T47D (cell line): ENCODE results near the gene SF3A1.

Source experiments
- DNase-seq, 2 experiments: peaks; one replicate each; pipeline versions ENCODE4 v3.0.0 to v3.0.0-alpha.2; 2011 to 2012; ENCODE audit warnings: low read depth in 1 of 2, low spot score in 1 of 2
- JUND ChIP-seq: IDR thresholded peaks from 2 replicates; pipeline ENCODE4 v1.6.1; 2012; ENCODE audit warnings: low read depth
- in situ Hi-C: cut with HindIII; loops from 2 replicates; pipeline ENCODE4 v1.10.0; 2016; ENCODE audit warnings: low sequenced_read_pairs, low pct_unique_long_range_greater_than_20kb

Gene SF3A1

GRCh38 chr22:30296324-30296723, 60.4 kb downstream of the SF3A1 start:
- TF ChIP-seq JUND: no peak
- in situ Hi-C loops: no loop called here
- no peak for DNase-seq

GRCh38 chr22:30295576-30295975, 61.1 kb downstream of the SF3A1 start:
- no peak for TF ChIP-seq JUND
- no peak for DNase-seq
- in situ Hi-C loops: no loop called here

GRCh38 chr22:30294830-30295229, 61.9 kb downstream of the SF3A1 start:
- in situ Hi-C loops: no loop called here
- no peak for TF ChIP-seq JUND
- DNase-seq: no peak

GRCh38 chr22:30294066-30294465, 62.6 kb downstream of the SF3A1 start:
- no peak for DNase-seq
- TF ChIP-seq JUND: no peak
- in situ Hi-C loops: no loop called here

GRCh38 chr22:30293026-30293425, 63.7 kb downstream of the SF3A1 start:
- in situ Hi-C loops: no loop called here
- no peak for TF ChIP-seq JUND
- no peak for DNase-seq

GRCh38 chr22:30292069-30292970, 64.4 kb downstream of the SF3A1 start:
- no peak for TF ChIP-seq JUND
- in situ Hi-C loops: no loop called here
- no peak for DNase-seq

GRCh38 chr22:30291058-30291892, 65.4 kb downstream of the SF3A1 start:
- peak; percentile 21 to 83 for DNase-seq
- in situ Hi-C loops: no loop called here
- no peak for TF ChIP-seq JUND

- no peak for TF ChIP-seq JUND
- in situ Hi-C loops: no loop called here
- peak in 1 of 2 experiments; percentile 62 for DNase-seq
These were observed 66.2 kb downstream of the SF3A1 start for GRCh38 chr22:30290342-30291057.

GRCh38 chr22:30289980-30290313, 66.7 kb downstream of the SF3A1 start:
- in situ Hi-C loops: no loop called here
- TF ChIP-seq JUND: no peak
- no peak for DNase-seq

GRCh38 chr22:30289141-30289979, 67.3 kb downstream of the SF3A1 start, which contains the start of gene CASTOR1:
CASTOR1 (minus strand) TSS chr22:30289505; CDS start chr22:30289497, 8 bp downstream.
- DNase-seq: peak; percentile 97
- TF ChIP-seq JUND: no peak
- in situ Hi-C loops: no loop called here

GRCh38 chr22:30288419-30289140, 68.1 kb downstream of the SF3A1 start:
- DNase-seq: no peak
- no peak for TF ChIP-seq JUND
- in situ Hi-C loops: no loop called here
